ENCODE results near the gene HCAR1.
"Not testable (repeated sequence)": the region's sequence is repeated elsewhere in the genome, so short reads cannot be mapped to it uniquely, and the experiment has no call there.

HCAR1 gene

GRCh38 chr12:122676781-122677180, 53.9 kb downstream of the HCAR1 start:
- in situ Hi-C loops (cut with MboI; ENCODE audit: low sequenced_read_pairs): not testable (repeated sequence)

Measured in HL-60/S4 treated with retinoic acid at 250 ng/mL for 4 days and 3 days (cell line).